OCI-LY7 (cell line): Measurements from ENCODE around the gene DHX57.

Experiments used
- CTCF ChIP-seq: fragments of 200-600 bp; sonication (generic); conservative IDR thresholded peaks from 2 replicates; pipeline ENCODE4 v1.5.1; 2014; ENCODE audit warnings: mild to moderate bottlenecking, antibody characterized with exemption, low read length, moderate library complexity, mixed read lengths
- EZH2phosphoT487 ChIP-seq: fragments of 200-600 bp; sonication (generic); IDR thresholded peaks from 2 replicates; pipeline ENCODE4 v1.6.1; 2018; ENCODE audit warnings: low read depth, borderline replicate concordance, mild to moderate bottlenecking, mixed run types, antibody characterized with exemption, low read length, moderate library complexity, mixed read lengths

- TF ChIP-seq CTCF (no peak), EZH2phosphoT487 (no peak)
Observed at GRCh38 chr2:38922389-38922788, 46.7 kb upstream of the DHX57 start.
